Fibroblast of skin of left quadriceps (primary cell): ENCODE results near the gene TTF2.
A peak's percentile ranks its signal among the peaks of the same experiment; 100 is the strongest.

Experiments
- DNase-seq, 2 experiments: peaks; one replicate each; pipeline ENCODE4 v3.0.0-alpha.2; 2013; ENCODE audit warnings: low read depth in 2 of 2

Gene TTF2

DNA sequence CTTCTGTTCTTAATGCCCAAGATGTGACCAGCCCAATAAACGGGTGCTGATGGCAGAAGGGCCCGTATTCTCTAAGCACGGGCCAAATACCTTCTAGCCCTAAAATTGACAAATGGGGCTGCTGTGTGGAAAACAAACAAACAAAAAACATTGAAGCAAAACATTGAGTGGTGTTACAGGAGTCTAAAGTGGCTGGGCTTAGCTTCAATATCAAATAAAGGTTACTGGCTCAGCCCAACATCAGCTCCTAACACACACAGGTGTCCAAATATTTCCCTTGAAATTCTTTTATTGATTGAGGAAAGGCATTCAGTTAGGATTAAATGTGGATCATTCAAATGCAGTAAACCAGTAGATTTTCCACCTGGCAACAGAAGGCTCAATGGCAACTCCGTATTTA lies 13.3 kb upstream of the TTF2 start:
- no peak for DNase-seq

- no peak for DNase-seq
Observed at GRCh38 chr1:117047271-117047670, 12.9 kb upstream of the TTF2 start.

DNA sequence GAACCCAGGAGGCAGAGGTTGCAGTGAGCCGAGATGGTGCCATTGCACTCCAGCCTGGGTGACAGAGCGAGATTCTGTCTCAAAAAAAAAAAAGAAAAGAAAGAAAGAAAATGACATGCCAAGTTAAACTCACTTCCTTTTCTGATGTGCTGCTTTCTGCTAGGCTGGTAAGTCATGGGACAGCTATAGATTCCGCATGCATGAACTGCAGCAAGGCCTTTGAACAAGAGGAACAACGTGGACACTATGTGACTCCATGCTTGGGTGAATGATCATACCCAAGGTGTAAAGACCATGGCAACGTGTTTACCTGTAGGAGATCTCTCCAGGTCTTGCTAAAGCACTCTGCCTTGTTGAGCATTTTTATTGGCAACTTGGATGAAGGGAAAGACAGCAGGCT lies 10.3 kb upstream of the TTF2 start:
- DNase-seq: no peak

GRCh38 chr1:117051224-117052064 lies 8.7 kb upstream of the TTF2 start:
- DNase-seq: no peak

DNA sequence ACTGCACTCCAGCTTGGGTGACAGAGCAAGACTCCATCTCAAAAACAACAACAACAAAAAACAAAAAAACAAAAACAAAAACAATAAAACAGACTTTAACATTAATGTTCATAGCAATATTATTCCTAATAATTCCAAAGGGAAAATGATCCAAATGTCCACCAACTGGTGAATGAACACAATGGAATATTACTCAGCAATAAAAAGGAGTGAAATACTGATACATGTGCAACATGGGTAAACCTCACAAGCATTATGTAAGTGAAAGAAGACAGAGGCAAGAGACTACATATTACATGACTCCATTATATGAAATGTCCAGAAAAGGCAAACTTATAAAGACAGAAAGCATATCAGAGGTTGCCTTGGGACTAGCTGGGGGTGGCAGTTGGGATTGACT lies 6.1 kb upstream of the TTF2 start:
- DNase-seq: no peak

DNA sequence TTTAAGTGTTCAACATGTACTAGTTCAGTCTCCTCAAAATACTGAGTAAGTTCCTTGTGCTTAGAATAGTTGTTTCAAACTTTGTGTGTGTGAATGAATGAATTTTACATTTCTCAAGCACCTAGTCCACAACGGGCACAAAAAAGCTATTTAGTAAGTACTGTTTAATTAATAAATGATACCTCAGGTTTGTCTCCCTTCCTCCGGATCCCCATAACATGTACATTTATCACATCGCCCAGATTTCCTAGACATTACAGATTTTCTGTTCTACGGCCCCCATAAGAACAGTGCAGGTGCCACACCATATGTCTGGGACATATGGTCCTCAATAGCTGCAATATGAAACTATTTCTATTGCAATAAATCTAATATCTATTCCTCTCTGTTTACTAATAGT lies 1.3 kb upstream of the TTF2 start:
- DNase-seq: no peak

- DNase-seq: no peak
Observed at GRCh38 chr1:117059334-117059677, 820 bp upstream of the TTF2 start.

DNA sequence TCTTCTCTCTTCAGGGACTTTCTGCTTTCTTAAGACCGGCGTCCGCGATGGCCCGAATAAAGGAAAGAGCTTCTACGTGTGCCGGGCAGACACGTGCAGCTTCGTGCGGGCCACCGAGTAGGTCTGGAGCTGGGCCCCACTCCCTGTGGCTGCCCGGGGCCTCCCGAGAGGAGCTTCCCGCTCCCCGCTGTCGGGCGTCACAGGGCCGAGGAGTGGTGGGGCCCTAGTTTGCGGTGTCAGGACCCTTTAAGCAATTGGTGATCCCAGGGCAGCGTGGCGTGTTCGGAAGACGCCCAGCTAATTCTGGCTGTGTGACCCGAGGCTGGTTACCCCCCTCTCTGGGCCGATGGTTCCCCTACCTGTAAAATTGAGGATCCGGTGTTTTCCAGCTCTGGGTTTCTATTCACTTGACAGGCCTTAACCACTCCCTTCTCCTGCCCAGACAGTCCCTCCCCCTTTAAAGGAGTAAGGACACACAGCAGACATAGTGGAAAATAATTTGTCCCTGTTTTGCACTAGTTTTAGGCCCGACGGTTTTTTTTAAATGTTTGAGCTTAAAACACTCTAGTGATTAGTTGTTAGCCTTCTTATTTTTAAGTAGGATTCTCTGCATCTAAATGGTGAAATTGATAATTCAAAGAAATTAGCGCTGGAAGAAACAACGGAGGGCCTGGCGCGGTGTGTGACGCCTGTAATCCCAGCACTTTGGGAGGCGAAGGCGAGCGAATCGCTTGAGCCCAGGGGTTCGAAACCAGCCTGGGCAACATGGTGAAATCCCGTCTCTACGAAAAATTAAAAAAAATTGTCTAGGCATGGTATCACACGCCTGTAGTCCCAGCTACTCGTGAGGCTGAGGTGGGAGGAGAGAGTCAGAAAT lies 553 bp downstream of the TTF2 start:
- no peak for DNase-seq

DNA sequence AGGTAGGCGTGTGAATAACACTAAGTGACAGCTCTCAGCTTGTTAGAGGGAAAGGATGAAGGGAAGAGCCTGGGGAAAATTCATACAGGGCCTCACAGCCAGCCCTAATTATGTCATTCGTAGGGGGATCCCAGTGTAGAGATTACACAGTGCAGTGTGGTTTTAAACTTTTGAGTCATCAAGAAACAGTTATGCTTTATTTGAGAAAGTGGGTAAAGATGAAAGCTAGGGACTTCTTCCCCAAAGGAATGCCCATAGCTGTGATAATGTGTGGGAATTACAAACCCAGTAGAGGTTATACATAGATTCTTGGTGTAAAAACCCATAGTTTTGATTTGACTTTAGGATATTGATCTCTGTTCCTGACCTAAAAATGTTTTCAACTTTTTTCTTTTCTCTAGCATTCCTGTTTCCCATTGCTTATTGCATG lies 1.9 kb downstream of the TTF2 start:
- DNase-seq: no peak

GRCh38 chr1:117066367-117066766 lies 6.2 kb downstream of the TTF2 start:
- no peak for DNase-seq

DNA sequence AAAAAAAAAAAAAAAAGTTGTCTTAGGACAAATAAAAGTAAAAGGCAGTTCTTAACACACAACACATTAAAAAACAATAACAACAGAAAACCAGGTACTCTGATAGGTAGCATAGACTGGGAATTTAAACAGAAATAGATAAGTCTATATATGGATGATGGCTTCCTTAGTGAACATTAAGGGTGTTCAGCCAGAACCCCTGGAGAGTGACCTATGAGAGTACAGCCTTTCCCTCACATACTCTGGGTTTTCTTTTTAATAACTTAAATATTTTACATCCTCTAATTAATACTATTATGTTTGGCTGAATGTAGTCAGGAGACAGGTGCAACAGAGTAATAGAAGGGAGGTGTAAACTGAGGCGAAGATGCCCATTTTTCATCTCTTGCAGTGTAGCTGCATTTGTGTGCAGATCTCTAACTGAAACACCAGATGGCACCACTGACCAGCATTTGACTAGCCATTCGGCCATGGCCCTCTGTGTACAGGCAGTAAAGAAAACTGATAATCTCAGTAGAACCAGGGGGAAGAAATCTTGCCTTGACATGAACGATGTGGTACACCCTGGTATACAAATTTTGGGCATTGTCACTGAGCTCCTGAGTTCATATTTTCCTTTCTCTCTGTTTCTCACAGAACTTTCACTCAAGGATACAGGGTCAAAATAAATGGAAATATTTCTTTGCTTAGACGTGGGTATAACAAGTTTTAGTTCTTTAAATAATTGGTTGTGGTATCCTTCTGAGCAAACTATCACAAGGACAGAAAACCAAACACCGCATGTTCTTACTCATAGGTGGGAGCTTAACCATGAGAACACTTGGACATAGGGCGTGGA lies 7.6 kb downstream of the TTF2 start:
- DNase-seq: peak in 1 of 2 experiments; percentile 26

DNA sequence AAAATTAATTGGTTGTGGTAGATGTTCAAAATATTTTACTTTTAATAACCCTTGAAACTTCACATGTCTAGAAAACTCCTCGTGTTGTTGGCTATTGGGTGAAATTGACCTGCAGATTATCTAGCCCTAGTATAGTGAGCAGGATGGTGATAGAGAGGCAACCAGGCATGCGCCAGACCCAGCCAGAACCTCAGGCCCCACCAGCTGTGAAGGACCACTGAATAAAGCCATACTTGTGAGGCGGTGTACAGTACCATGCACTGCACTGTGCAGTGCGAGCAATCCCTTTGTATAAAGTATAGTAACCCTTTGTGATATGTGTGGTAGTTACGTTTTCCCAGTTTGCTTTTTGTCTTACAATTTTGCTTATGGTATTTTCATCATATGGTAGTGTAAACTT lies 8.5 kb downstream of the TTF2 start:
- DNase-seq: no peak

GRCh38 chr1:117069220-117069844 lies 9.2 kb downstream of the TTF2 start:
- no peak for DNase-seq

DNA sequence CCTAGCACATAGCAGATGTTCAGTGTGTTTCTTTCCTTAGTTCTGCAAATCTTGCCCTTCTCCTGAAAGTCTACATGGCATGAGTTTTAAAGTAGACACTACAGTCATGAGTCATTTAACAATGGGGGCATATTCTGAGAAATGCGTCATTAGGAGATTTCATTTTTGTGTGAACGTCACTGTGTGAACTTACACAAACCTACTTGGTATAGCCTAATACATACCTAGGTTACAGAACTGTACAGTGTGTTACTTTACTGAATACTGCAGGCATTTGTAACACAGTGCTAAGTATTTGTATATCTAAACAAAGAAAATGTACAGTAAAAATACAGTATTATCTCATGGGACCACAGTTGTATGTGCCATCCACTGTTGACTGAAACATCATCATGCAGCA lies 10.0 kb downstream of the TTF2 start:
- DNase-seq: no peak

DNA sequence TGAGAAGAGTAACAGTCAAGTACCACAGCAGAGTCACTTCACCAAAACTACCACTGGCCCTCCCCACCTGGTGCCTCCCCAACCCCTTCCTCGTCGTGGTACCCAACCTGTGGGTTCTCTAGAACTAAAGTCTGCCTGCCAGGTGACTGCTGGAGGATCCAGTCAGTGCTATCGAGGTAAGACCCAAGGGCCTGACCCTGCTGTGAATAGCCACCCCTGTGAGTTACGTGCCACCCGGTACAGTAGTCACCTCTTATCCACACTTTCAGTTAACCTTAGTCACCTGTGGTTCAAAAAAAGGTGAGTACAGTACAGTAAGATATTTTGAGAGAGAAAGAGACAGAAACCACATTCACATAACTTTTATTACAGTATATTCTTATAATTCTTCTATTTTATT lies 16.5 kb downstream of the TTF2 start:
- DNase-seq: no peak

GRCh38 chr1:117077267-117077666 lies 17.1 kb downstream of the TTF2 start:
- peak in 1 of 2 experiments; percentile 65 for DNase-seq

GRCh38 chr1:117079737-117080136 lies 19.6 kb downstream of the TTF2 start:
- DNase-seq: no peak

- DNase-seq: no peak
Observed at GRCh38 chr1:117084231-117084630, 24.1 kb downstream of the TTF2 start.

DNA sequence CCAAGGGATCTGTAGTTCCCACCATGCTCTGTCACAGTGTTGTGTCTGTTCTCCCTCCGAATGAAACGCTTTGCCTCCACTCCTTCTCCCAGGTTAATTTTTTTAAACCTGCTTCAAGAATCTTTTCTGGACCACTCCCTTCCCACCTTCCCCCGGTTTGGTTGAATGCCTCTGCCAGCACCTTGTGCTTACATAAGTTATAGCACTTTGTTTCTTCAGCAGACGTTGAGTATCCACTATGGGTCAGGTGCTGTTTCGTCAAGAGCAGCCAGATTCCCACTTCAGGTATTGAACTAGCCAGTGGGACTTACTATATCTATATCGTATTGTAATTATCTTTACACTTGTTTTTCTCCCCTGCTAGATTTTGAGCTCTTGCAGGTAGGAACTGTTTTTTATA lies 27.6 kb downstream of the TTF2 start:
- no peak for DNase-seq

- DNase-seq: no peak
Observed at GRCh38 chr1:117089996-117090395, 29.9 kb downstream of the TTF2 start.

- DNase-seq: no peak
Observed at GRCh38 chr1:117092594-117092993, 32.5 kb downstream of the TTF2 start.

DNA sequence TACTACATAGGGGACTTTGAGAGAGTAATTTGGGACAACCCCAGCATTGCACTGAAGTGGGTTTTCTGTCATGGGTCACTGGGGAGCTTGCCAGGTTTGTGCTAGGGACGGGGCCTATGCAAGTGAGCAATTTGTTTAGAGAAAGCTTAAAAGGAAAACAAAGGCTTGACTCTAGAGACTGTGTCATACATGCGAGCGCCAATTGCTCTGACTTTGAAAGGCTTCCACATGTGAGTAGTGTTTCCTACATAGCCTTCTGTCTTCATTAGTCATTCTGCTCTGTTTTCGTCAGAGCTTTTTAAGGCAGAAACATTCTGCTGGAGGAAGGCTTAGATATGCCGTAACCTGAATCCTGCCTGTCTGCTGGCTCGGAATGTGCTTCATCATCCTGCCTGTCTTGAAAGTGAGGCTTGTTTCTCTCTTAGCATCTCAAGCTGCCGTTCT lies 33.0 kb downstream of the TTF2 start:
- peak; percentile 89 to 91 for DNase-seq
